Neutrophil (primary cell): ENCODE results near the gene KIF5A.

Source experiments
- H3K27ac ChIP-seq: fragments of 200-600 bp; sonication (generic); 2 replicates; pipeline ENCODE4 v1.5.1; 2016; ENCODE audit warnings: mild to moderate bottlenecking, moderate library complexity
- H3K27me3 ChIP-seq: fragments of 200-600 bp; sonication (generic); 2 replicates; pipeline ENCODE4 v1.6.0; 2016; ENCODE audit warnings: mild to moderate bottlenecking
- H3K36me3 ChIP-seq: fragments of 200-600 bp; sonication (generic); 2 replicates; pipeline ENCODE4 v1.5.1; 2017
- H3K4me1 ChIP-seq, 2 experiments: fragments of 200-600 bp in 1 of 2; sonication (generic) in 1 of 2; 1 replicate in 1 of 2; 2 replicates in 1 of 2; pipeline versions ENCODE4 v1.5.1 to v1.6.1; 2013 to 2016; ENCODE audit warnings: low read depth in 1 of 2, low read length in 1 of 2, mild to moderate bottlenecking in 1 of 2, moderate library complexity in 1 of 2; ENCODE audit not compliant: control insufficient read depth in 1 of 2, insufficient read depth in 1 of 2
- H3K4me3 ChIP-seq, 2 experiments: fragments of 200-600 bp in 1 of 2; sonication (generic) in 1 of 2; 1 replicate in 1 of 2; 2 replicates in 1 of 2; pipeline ENCODE4 v1.5.1; 2013 to 2016; ENCODE audit warnings: low read depth in 1 of 2, low read length in 1 of 2, mild to moderate bottlenecking in 1 of 2, moderate library complexity in 1 of 2
- H3K9me3 ChIP-seq: fragments of 200-600 bp; sonication (generic); 2 replicates; pipeline ENCODE4 v1.5.1; 2016
- TF ChIP-seq, protein P1 (sequence below): fragments of 200-600 bp; sonication (generic); IDR thresholded peaks from 2 replicates; pipeline ENCODE4 v1.5.1; 2016; ENCODE audit warnings: antibody characterized with exemption

Gene KIF5A

DNA sequence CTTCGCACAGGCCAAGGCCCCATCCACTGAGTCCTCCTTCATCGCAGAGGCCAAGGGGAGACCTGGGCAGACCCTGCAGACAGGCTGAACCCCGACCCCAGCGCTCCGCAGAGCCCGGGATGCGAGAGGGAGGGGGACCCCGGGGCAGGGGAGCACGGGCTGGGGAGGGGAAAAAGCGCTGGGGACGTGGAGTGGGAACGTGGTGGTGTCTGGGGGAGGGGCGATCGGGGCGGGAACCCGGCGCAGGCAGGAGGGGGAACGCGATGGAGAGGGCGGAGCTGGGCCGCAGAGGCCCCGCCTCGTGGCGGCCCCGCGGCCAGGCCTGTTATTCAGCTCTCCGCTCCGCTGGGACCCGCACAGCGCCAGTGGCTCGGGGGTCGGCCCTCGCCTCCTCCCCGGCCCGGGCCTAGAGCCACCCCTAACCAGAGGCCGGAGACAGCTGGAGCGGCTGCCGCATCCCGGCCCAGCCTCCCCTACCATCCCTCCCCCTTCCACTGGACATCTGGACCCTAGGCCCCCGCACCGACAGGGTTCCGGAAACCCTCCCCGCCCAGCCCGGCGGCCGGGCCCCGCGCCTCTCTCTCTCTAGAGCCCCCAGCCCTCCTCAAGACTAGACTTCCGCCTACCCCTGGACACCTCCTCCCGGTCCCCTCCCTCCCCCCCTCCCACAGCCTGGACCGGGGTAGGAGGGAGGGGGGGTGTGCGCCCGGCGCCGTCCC, 61.4 kb downstream of the KIF5A start, which contains the start of gene ARHGEF25:
Gene ARHGEF25, plus strand, starts transcription at position 328 of the 719 bp plus-strand sequence. CDS start 460 bp downstream, outside the sequence.
- Histone ChIP-seq H3K27ac (no peak within 1 kb of the TSS), H3K27me3 (peaks cover 100% of the 10 kb centered on the region), H3K4me3 (peak within 1 kb of the TSS in 1 of 2 experiments; percentile 43), H3K9me3 (no peaks in the 10 kb centered on the region), H3K4me1 (peaks cover 0 to 12% of the 10 kb centered on the region in 2 experiments), H3K36me3 (no peaks in the 10 kb centered on the region)
- TF ChIP-seq, protein P1, sequence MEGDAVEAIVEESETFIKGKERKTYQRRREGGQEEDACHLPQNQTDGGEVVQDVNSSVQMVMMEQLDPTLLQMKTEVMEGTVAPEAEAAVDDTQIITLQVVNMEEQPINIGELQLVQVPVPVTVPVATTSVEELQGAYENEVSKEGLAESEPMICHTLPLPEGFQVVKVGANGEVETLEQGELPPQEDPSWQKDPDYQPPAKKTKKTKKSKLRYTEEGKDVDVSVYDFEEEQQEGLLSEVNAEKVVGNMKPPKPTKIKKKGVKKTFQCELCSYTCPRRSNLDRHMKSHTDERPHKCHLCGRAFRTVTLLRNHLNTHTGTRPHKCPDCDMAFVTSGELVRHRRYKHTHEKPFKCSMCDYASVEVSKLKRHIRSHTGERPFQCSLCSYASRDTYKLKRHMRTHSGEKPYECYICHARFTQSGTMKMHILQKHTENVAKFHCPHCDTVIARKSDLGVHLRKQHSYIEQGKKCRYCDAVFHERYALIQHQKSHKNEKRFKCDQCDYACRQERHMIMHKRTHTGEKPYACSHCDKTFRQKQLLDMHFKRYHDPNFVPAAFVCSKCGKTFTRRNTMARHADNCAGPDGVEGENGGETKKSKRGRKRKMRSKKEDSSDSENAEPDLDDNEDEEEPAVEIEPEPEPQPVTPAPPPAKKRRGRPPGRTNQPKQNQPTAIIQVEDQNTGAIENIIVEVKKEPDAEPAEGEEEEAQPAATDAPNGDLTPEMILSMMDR = no peak

DNA sequence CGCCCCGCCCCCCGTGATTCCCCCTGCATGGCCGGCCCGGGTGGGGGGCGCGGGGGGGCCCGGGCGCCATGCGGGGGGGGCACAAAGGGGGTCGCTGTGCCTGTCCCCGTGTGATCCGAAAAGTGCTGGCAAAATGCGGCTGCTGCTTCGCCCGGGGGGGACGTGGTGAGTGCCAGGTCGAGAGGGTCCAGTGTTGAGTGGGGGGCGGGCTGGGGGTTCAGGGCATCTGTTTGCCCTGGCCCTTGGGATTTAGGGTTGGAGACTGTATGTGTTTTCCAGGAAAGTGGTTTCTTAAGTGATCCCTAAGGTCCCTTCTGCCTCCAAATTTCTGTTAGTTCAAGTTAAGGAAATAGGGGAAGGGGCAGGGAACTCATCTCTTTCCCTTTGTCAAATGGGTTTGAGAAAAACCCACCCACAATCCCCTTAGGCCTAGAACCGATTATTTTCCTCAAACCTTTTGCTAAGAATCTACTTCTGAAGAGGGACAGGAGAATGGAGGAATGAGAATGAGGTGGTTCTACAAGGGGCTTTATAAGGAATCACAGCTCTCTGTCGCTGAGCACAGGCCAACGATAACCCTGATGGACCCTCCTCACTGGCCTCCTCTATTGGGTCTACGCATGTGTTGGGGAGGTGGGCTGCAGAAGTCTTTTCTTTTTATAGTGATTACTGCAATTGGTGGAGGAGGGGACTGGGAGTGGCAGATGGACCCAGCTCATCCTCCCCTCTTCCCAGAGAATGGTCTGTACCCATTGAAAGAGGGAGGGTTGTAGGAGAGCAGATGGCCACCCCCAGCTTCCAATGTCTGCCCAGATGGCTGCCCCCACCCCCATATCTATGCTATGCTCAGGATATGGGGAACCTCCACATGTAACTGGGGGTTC, 62.2 kb downstream of the KIF5A start:
- Histone ChIP-seq H3K27me3 (peaks cover 100% of the 10 kb centered on the region), H3K36me3 (no peaks in the 10 kb centered on the region), H3K4me3 (no peak overlapping the region), H3K27ac (no peak overlapping the region), H3K4me1 (peaks cover 0 to 12% of the 10 kb centered on the region in 2 experiments), H3K9me3 (no peaks in the 10 kb centered on the region)
- TF ChIP-seq, protein P1 = no peak

DNA sequence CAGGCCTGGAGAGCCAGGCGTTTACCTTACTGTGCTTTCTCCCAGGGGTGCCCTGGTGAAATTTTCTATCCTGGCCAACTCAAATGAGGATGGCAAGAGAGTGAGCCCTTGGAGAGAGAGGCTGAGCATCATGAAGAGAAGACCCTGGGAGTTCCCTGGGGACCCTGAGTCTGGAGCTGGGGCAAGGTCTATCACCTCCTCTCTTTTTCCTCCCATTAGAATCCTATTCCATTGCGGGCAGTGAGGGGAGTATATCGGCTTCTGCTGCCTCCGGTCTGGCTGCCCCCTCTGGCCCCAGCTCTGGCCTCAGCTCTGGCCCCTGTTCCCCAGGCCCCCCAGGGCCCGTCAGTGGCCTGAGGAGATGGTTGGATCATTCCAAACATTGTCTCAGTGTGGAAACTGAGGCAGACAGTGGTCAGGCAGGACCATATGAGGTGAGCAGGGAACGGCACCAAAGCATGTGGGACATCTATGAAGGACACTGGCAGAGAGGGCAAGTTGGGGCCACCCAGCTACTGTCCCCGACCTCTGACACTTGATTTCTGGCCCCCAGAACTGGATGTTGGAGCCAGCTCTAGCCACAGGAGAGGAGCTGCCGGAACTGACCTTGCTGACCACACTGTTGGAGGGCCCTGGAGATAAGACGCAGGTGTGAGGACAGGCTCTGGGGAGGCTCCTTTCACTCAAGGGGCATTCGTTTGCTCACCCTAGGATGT, 63.0 kb downstream of the KIF5A start:
- peaks cover 0 to 12% of the 10 kb centered on the region in 2 experiments for H3K4me1 ChIP-seq
- H3K27me3 ChIP-seq = peaks cover 100% of the 10 kb centered on the region

DNA sequence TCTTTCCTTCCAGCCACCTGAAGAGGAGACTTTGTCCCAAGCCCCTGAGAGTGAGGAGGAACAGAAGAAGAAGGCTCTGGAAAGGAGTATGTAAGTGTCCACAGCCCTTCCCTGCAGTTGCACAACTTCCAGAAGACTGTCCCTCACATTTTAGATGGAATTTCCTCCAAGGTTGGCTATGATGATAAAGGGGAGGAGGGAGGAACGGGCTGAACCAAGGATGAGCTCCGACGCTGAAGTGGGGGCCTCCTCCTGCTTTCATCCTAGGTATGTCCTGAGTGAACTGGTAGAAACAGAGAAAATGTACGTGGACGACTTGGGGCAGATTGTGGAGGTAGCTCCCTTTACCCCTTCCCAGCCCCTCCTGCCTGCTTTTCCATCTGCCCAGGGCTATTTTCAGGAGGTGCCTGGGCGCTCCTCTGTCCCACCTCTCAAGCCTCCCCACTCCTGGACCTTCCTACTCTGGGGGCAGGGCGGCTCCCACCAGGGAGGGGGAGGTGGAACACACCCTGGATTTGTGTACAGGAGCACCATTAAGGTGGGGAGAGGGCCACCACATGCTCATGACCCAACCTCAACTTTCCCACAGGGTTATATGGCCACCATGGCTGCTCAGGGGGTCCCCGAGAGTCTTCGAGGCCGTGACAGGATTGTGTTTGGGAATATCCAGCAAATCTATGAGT, 63.7 kb downstream of the KIF5A start:
- H3K9me3 ChIP-seq = no peaks in the 10 kb centered on the region
- H3K27me3 ChIP-seq = peaks cover 100% of the 10 kb centered on the region
- H3K27ac ChIP-seq = no peak overlapping the region
- H3K36me3 ChIP-seq = no peaks in the 10 kb centered on the region
- no peak overlapping the region for H3K4me3 ChIP-seq
- TF ChIP-seq, protein P1 = no peak
- peaks cover 0 to 12% of the 10 kb centered on the region in 2 experiments for H3K4me1 ChIP-seq

More for the DNA sequence above, 63.0 kb downstream of the KIF5A start:
- Histone ChIP-seq H3K36me3 (no peaks in the 10 kb centered on the region), H3K4me3 (no peak overlapping the region), H3K27ac (no peak overlapping the region), H3K9me3 (no peaks in the 10 kb centered on the region)
- TF ChIP-seq, protein P1 = no peak
